Calu3 (cell line): Measurements from ENCODE around the gene ANKRD45. TPM values are rescaled to one million over a fixed set of nuclear protein-coding genes. Genes with fewer than 3 reads are reported as not detected.

ENCODE experiments used
- BruUV-seq: library from RNA; stranded (reverse); fragments of 400-500 nt; replicated peaks from 2 replicates; lab custom pipeline; 2021; lab: Mats Ljungman, UMichigan
- CTCF ChIA-PET: fragments of 300-600 bp; sonication (Branson Sonifier 250); formaldehyde crosslinking; loops from one replicate; lab custom pipeline; 2022; ENCODE audit warnings: antibody characterized with exemption; lab: Charles Lee
- DNase-seq: peaks from one replicate; pipeline ENCODE4 v3.0.0; 2022
- H3K27ac Mint-ChIP-seq: one replicate; pipeline ENCODE4 v1.8.0; 2022; ENCODE audit warnings: mixed read lengths; ENCODE audit not compliant: unreplicated experiment
- H3K27me3 Mint-ChIP-seq: one replicate; pipeline ENCODE4 v1.8.0; 2022; ENCODE audit warnings: mixed read lengths; ENCODE audit not compliant: unreplicated experiment
- H3K36me3 Mint-ChIP-seq: one replicate; pipeline ENCODE4 v1.8.0; 2022; ENCODE audit warnings: mild to moderate bottlenecking, moderate library complexity, mixed read lengths; ENCODE audit not compliant: insufficient read depth, unreplicated experiment
- H3K4me1 Mint-ChIP-seq: one replicate; pipeline ENCODE4 v1.8.0; 2022; ENCODE audit warnings: mild to moderate bottlenecking, low read depth, mixed read lengths; ENCODE audit not compliant: unreplicated experiment
- H3K4me3 Mint-ChIP-seq: one replicate; pipeline ENCODE4 v1.8.0; 2022; ENCODE audit warnings: mild to moderate bottlenecking, low read depth, moderate library complexity, mixed read lengths; ENCODE audit not compliant: unreplicated experiment
- H3K9me3 Mint-ChIP-seq: one replicate; pipeline ENCODE4 v1.8.0; 2022; ENCODE audit warnings: low read depth, mixed read lengths; ENCODE audit not compliant: unreplicated experiment
- CTCF ChIP-seq: fragments of 200-600 bp; IDR thresholded peaks from one replicate; pipeline ENCODE4 v1.8.0; 2022; ENCODE audit warnings: antibody characterized with exemption; ENCODE audit not compliant: unreplicated experiment
- intact Hi-C: fragments of 100-400 bp; cut with micrococcal nuclease; formaldehyde crosslinking; loops from one replicate; pipeline ENCODE4 v1.10.0; 2022; ENCODE audit not compliant: unreplicated experiment
- total RNA-seq: library from RNA; stranded (reverse); gene quantifications from 2 replicates; pipeline ENCODE4 v1.2.3, GENCODE V29; 2022

Gene ANKRD45
- total RNA-seq, 1 experiment from 2014 or later = not detected

GRCh38 chr1:173581383-173582079, 88.1 kb downstream of the ANKRD45 start:
- no peak overlapping the region for H3K4me3 Mint-ChIP-seq
- CTCF ChIA-PET = no interaction called here
- H3K36me3 Mint-ChIP-seq = no peaks in the 10 kb centered on the region
- no peak overlapping the region for H3K27ac Mint-ChIP-seq
- intact Hi-C loops = no loop called here
- DNase-seq = no peak
- no peaks in the 10 kb centered on the region for H3K27me3 Mint-ChIP-seq
- H3K9me3 Mint-ChIP-seq = no peaks in the 10 kb centered on the region
- no peaks in the 10 kb centered on the region for H3K4me1 Mint-ChIP-seq
- no TSS peak for BruUV-seq
- TF ChIP-seq CTCF = no peak

- no peak overlapping the region for H3K4me3 Mint-ChIP-seq
- no peaks in the 10 kb centered on the region for H3K36me3 Mint-ChIP-seq
- CTCF ChIA-PET = no interaction called here
- H3K4me1 Mint-ChIP-seq = no peaks in the 10 kb centered on the region
- no peaks in the 10 kb centered on the region for H3K27me3 Mint-ChIP-seq
- TF ChIP-seq CTCF = no peak
- BruUV-seq = no TSS peak
- no peaks in the 10 kb centered on the region for H3K9me3 Mint-ChIP-seq
- no peak overlapping the region for H3K27ac Mint-ChIP-seq
- DNase-seq = no peak
- intact Hi-C loops = no loop called here
Observed at GRCh38 chr1:173580658-173581057, 89.0 kb downstream of the ANKRD45 start.

GRCh38 chr1:173580071-173580470, 89.6 kb downstream of the ANKRD45 start:
- BruUV-seq = no TSS peak
- H3K4me3 Mint-ChIP-seq = no peak overlapping the region
- intact Hi-C loops = no loop called here
- H3K9me3 Mint-ChIP-seq = no peaks in the 10 kb centered on the region
- TF ChIP-seq CTCF = no peak
- no peaks in the 10 kb centered on the region for H3K4me1 Mint-ChIP-seq
- no peaks in the 10 kb centered on the region for H3K36me3 Mint-ChIP-seq
- no peaks in the 10 kb centered on the region for H3K27me3 Mint-ChIP-seq
- no peak for DNase-seq
- no peak overlapping the region for H3K27ac Mint-ChIP-seq
- CTCF ChIA-PET = no interaction called here

GRCh38 chr1:173573596-173573995, 96.1 kb downstream of the ANKRD45 start:
- no peak for DNase-seq
- CTCF ChIA-PET = no interaction called here
- no peaks in the 10 kb centered on the region for H3K36me3 Mint-ChIP-seq
- TF ChIP-seq CTCF = no peak
- H3K27me3 Mint-ChIP-seq = no peaks in the 10 kb centered on the region
- intact Hi-C loops = no loop called here
- H3K4me1 Mint-ChIP-seq = no peaks in the 10 kb centered on the region
- H3K4me3 Mint-ChIP-seq = no peak overlapping the region
- H3K27ac Mint-ChIP-seq = no peak overlapping the region
- no peaks in the 10 kb centered on the region for H3K9me3 Mint-ChIP-seq
- no TSS peak for BruUV-seq
